Astrocyte (in vitro differentiated cells and primary cell): Measurements from ENCODE around the gene ERN1. TPM values are rescaled to one million over a fixed set of nuclear protein-coding genes. Genes with fewer than 3 reads are reported as not detected.

ENCODE experiments used
- DNase-seq: peaks from one replicate; pipeline ENCODE4 v3.0.0-alpha.2; 2010; ENCODE audit warnings: low read depth
- FAIRE-seq: peaks from 2 replicates; lab custom pipeline; 2011; peaks lifted over from hg19 to GRCh38; lab: Jason Lieb, UNC
- H2AFZ ChIP-seq: 2 replicates; pipeline ENCODE4 v1.6.0; 2012; ENCODE audit warnings: low read depth, low read length, inconsistent platforms
- H3K27ac ChIP-seq: 2 replicates; pipeline ENCODE4 v1.5.1; 2011; ENCODE audit warnings: low read depth, low read length, inconsistent platforms
- H3K27me3 ChIP-seq: 2 replicates; pipeline ENCODE4 v1.6.0; 2011; ENCODE audit warnings: low read length, inconsistent platforms; ENCODE audit not compliant: insufficient read depth
- H3K36me3 ChIP-seq: 2 replicates; pipeline ENCODE4 v1.5.1; 2011; ENCODE audit warnings: low read length, inconsistent platforms; ENCODE audit not compliant: insufficient read depth
- H3K4me1 ChIP-seq: 2 replicates; pipeline ENCODE4 v1.5.1; 2011; ENCODE audit warnings: low read length, inconsistent platforms; ENCODE audit not compliant: insufficient read depth
- H3K4me2 ChIP-seq: 2 replicates; pipeline ENCODE4 v1.6.0; 2012; ENCODE audit warnings: low read length, inconsistent platforms
- H3K4me3 ChIP-seq: 2 replicates; pipeline ENCODE4 v1.5.1; 2011; ENCODE audit warnings: low read depth, mild to moderate bottlenecking, low read length, inconsistent platforms; ENCODE audit not compliant: insufficient read depth
- H3K79me2 ChIP-seq: 2 replicates; pipeline ENCODE4 v1.6.0; 2012; ENCODE audit warnings: mild to moderate bottlenecking, low read length, inconsistent platforms; ENCODE audit not compliant: insufficient read depth
- H3K9ac ChIP-seq: 2 replicates; pipeline ENCODE4 v1.6.0; 2012; ENCODE audit warnings: mild to moderate bottlenecking, low read length, inconsistent platforms
- H3K9me3 ChIP-seq: 2 replicates; pipeline ENCODE4 v1.5.1; 2012; ENCODE audit warnings: low read depth, mild to moderate bottlenecking, low read length, inconsistent platforms; ENCODE audit not compliant: insufficient read depth
- H4K20me1 ChIP-seq: 2 replicates; pipeline ENCODE4 v1.6.0; 2012; ENCODE audit warnings: low read length, inconsistent platforms; ENCODE audit not compliant: insufficient read depth
- H3K27ac Mint-ChIP-seq: one replicate; pipeline ENCODE4 v1.8.0; 2021; ENCODE audit warnings: mild to moderate bottlenecking, mixed read lengths; ENCODE audit not compliant: unreplicated experiment
- H3K27me3 Mint-ChIP-seq: one replicate; pipeline ENCODE4 v1.8.0; 2021; ENCODE audit warnings: low read depth, mixed read lengths; ENCODE audit not compliant: unreplicated experiment
- H3K36me3 Mint-ChIP-seq: one replicate; pipeline ENCODE4 v1.8.0; 2021; ENCODE audit warnings: low read depth, mixed read lengths; ENCODE audit not compliant: unreplicated experiment
- H3K4me1 Mint-ChIP-seq: one replicate; pipeline ENCODE4 v1.8.0; 2021; ENCODE audit warnings: low read depth, mixed read lengths; ENCODE audit not compliant: unreplicated experiment
- H3K4me3 Mint-ChIP-seq: one replicate; pipeline ENCODE4 v1.8.0; 2021; ENCODE audit warnings: mild to moderate bottlenecking, moderate library complexity, mixed read lengths; ENCODE audit not compliant: unreplicated experiment
- H3K9me3 Mint-ChIP-seq: one replicate; pipeline ENCODE4 v1.8.0; 2021; ENCODE audit warnings: mild to moderate bottlenecking, mixed read lengths; ENCODE audit not compliant: unreplicated experiment
- CTCF ChIP-seq: IDR thresholded peaks from 2 replicates; pipeline ENCODE4 v1.5.1; 2011; ENCODE audit warnings: low read depth, mild to moderate bottlenecking, inconsistent platforms, low read length, moderate library complexity; ENCODE audit not compliant: insufficient read depth
- EZH2 ChIP-seq: IDR thresholded peaks from 2 replicates; pipeline ENCODE4 v1.6.1; 2012; ENCODE audit warnings: mild to moderate bottlenecking, low read length, inconsistent platforms; ENCODE audit not compliant: insufficient read depth
- total RNA-seq: library from RNA; stranded (reverse); gene quantifications from 2 replicates; pipeline ENCODE4 v1.2.1, GENCODE V29; 2021

The ERN1 gene
- total RNA-seq, 1 donor from 2014 or later, result 11.7 TPM

GRCh38 chr17:64160378-64160777 is 30.4 kb upstream of the ERN1 start:
- FAIRE-seq (no peak), DNase-seq (no peak)
- Histone ChIP-seq H3K36me3 (no peaks in the 10 kb centered on the region), H3K4me3 (no peak overlapping the region), H2AFZ (no peak overlapping the region), H3K9ac (no peak overlapping the region), H3K9me3 (no peaks in the 10 kb centered on the region), H3K4me2 (no peak overlapping the region), H4K20me1 (no peaks in the 10 kb centered on the region), H3K4me1 (no peaks in the 10 kb centered on the region), H3K27ac (no peak overlapping the region), H3K79me2 (no peaks in the 10 kb centered on the region), H3K27me3 (no peaks in the 10 kb centered on the region)
- Mint-ChIP-seq H3K27ac (no peak overlapping the region), H3K36me3 (peaks cover 16% of the 10 kb centered on the region), H3K9me3 (no peaks in the 10 kb centered on the region), H3K4me3 (no peak overlapping the region), H3K4me1 (peaks cover 24% of the 10 kb centered on the region), H3K27me3 (no peaks in the 10 kb centered on the region)
- TF ChIP-seq CTCF, result no peak
- no peak for TF ChIP-seq EZH2

DNA sequence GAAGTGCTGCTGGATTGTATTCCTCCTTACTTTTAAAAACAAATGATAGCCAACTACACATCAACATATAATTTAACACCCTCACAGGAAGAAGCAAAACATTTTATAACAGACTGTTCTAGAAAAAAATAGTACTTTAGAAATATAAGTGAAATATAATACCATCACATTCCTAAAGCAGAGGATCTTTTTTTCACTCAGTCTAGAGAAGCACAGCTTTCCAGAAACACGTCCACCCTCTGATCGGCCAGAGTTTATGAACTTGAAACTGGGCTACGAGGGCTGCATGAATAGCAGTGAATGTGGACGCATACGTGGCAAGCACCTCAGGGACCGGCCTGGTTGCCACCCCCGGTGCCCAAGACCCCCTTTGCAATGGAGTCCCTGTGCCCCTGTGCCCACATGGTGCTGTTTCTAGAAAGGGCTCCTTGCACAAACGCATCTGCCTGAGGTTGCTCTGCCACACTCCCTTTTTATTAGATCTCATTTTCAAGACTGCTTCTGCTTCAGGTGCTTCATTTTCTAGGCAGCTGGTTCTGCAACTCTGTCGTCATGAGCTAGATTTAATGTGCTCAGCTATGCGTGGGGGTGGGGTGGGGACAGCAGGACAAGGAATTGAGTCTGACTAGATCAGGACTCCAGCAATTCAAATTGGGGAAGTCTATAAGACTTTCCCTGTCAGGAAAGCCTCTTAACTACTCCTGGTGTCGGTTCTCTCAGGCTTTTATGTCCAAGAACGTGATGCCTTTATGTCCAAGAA is 29.1 kb upstream of the ERN1 start:
- Mint-ChIP-seq H3K4me1 (peaks cover 26% of the 10 kb centered on the region), H3K9me3 (no peaks in the 10 kb centered on the region), H3K27ac (no peak overlapping the region), H3K27me3 (no peaks in the 10 kb centered on the region), H3K4me3 (no peak overlapping the region), H3K36me3 (peaks cover 27% of the 10 kb centered on the region)
- Histone ChIP-seq H3K4me3 (no peak overlapping the region), H3K36me3 (no peaks in the 10 kb centered on the region), H3K4me1 (no peaks in the 10 kb centered on the region), H3K4me2 (no peak overlapping the region), H3K79me2 (no peaks in the 10 kb centered on the region), H4K20me1 (no peaks in the 10 kb centered on the region), H3K27me3 (no peaks in the 10 kb centered on the region), H2AFZ (no peak overlapping the region), H3K27ac (no peak overlapping the region), H3K9me3 (no peaks in the 10 kb centered on the region), H3K9ac (no peak overlapping the region)
- FAIRE-seq (no peak), DNase-seq (no peak)
- no peak for TF ChIP-seq EZH2
- TF ChIP-seq CTCF, result no peak

DNA sequence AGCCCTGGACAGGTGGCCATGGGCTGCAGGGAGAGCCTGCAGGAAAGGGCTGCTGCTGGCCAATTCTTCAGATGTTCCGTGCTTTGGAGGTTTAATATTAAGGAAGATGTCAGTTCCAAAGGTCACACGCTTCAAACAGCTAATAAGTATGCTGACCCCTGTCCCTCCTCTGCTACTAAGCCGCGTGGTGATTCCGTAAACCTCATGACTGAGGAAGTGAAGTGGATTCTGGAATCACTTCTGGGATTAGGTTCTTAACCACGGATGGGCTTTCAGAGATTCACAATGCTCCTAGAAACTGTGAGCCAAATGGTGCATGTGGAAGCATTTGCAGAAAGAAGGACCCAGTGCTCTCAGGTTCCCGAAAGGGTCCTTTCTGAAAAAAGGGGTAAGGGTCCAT is 28.5 kb upstream of the ERN1 start:
- no peaks in the 10 kb centered on the region for H3K9me3 ChIP-seq
- no peaks in the 10 kb centered on the region for H4K20me1 ChIP-seq
- H3K79me2 ChIP-seq, result no peaks in the 10 kb centered on the region
- FAIRE-seq (no peak), DNase-seq (no peak)
- Mint-ChIP-seq H3K36me3 (peaks cover 22% of the 10 kb centered on the region), H3K4me3 (no peak overlapping the region), H3K9me3 (no peaks in the 10 kb centered on the region), H3K4me1 (peaks cover 26% of the 10 kb centered on the region), H3K27ac (no peak overlapping the region), H3K27me3 (no peaks in the 10 kb centered on the region)
- H2AFZ ChIP-seq, result no peak overlapping the region
- H3K4me3 ChIP-seq, result no peak overlapping the region
- H3K27ac ChIP-seq, result no peak overlapping the region
- no peak overlapping the region for H3K4me2 ChIP-seq
- no peaks in the 10 kb centered on the region for H3K36me3 ChIP-seq
- no peaks in the 10 kb centered on the region for H3K4me1 ChIP-seq
- H3K27me3 ChIP-seq, result no peaks in the 10 kb centered on the region
- TF ChIP-seq EZH2, result no peak
- TF ChIP-seq CTCF, result no peak
- no peak overlapping the region for H3K9ac ChIP-seq
